K562 (cell line): ENCODE results near the gene USP1. TPM values are rescaled to one million over a fixed set of nuclear protein-coding genes. Genes with fewer than 3 reads are reported as not detected.

Experiments
- ATAC-seq: fragments of 200-7000 bp; cut with Tn5 transposase; 3 replicates; pipeline ENCODE4 v1.9.1; 2020; ENCODE audit warnings: moderate library complexity
- BruUV-seq: library from RNA; stranded (reverse); fragments of 400-500 nt; replicated peaks from 2 replicates; lab custom pipeline; 2021; lab: Mats Ljungman, UMichigan
- CTCF ChIA-PET: fragments of 300-600 bp; formaldehyde crosslinking; extraction: SDS; loops from one replicate; lab custom pipeline; 2021; ENCODE audit warnings: low intra/inter-chr PET ratio; lab: Yijun Ruan, JAX
- POLR2A ChIA-PET: fragments of 300-600, 350-650 bp; sonication (Branson Sonifier 250); formaldehyde crosslinking; extraction: SDS; loops from one replicate; lab custom pipeline; 2021; ENCODE audit warnings: antibody characterized with exemption, inconsistent platforms; lab: Yijun Ruan, JAX
- DNase-seq, 4 experiments: peaks; one replicate each; pipeline versions ENCODE4 v3.0.0 to v3.0.0-alpha.2; 2011 to 2018; ENCODE audit warnings: low spot score in 3 of 4, mixed read lengths in 3 of 4; ENCODE audit errors: extremely low read depth in 1 of 4
- FAIRE-seq: peaks from 2 replicates; lab custom pipeline; 2011; peaks lifted over from hg19 to GRCh38; lab: Jason Lieb, UNC
- H2AFZ ChIP-seq: 2 replicates; pipeline ENCODE4 v1.6.0; 2011; ENCODE audit warnings: low read depth, low read length, control low read depth, inconsistent platforms
- H3K27ac ChIP-seq: fragments of 200-600 bp; 3 replicates; pipeline ENCODE4 v1.8.0; 2011; ENCODE audit warnings: low read depth, mild to moderate bottlenecking, control low read depth, inconsistent platforms, low read length, moderate library complexity, mixed read lengths; ENCODE audit errors: extremely low read depth
- H3K27me3 ChIP-seq, 2 experiments: fragments of 300-600 bp in 1 of 2; 2 replicates in 1 of 2; 3 replicates in 1 of 2; pipeline versions ENCODE4 v1.6.0 to v1.8.0; 2011; ENCODE audit warnings: inconsistent platforms in 2 of 2, low read length in 2 of 2, mild to moderate bottlenecking in 1 of 2, mixed read lengths in 1 of 2, moderate library complexity in 1 of 2; ENCODE audit not compliant: control insufficient read depth in 2 of 2, insufficient read depth in 2 of 2
- H3K36me3 ChIP-seq: fragments of 300-600 bp; 3 replicates; pipeline ENCODE4 v1.8.0; 2011; ENCODE audit warnings: mild to moderate bottlenecking, low read length, inconsistent platforms; ENCODE audit not compliant: control insufficient read depth, insufficient read depth
- H3K4me1 ChIP-seq, 2 experiments: fragments of 200-600 bp in 1 of 2; replicated peaks in 1 of 2; 2 replicates in 1 of 2; 3 replicates in 1 of 2; pipeline versions ENCODE4 v1.5.1 to v1.8.0; 2011; ENCODE audit warnings: inconsistent platforms in 2 of 2, low read length in 2 of 2, mild to moderate bottlenecking in 1 of 2, mixed read lengths in 1 of 2, moderate library complexity in 1 of 2; ENCODE audit not compliant: control insufficient read depth in 2 of 2, insufficient read depth in 2 of 2
- H3K4me2 ChIP-seq: 2 replicates; pipeline ENCODE4 v1.6.1; 2011; ENCODE audit warnings: low read length, control low read depth, inconsistent platforms, mixed read lengths; ENCODE audit not compliant: insufficient read depth
- H3K4me3 ChIP-seq: fragments of 200-600 bp; sonication (generic), shearing (Covaris generic); 2 replicates; pipeline ENCODE4 v1.5.1; 2016; ENCODE audit warnings: control low read depth, inconsistent platforms
- H3K79me2 ChIP-seq: fragments of 200-600 bp; 3 replicates; pipeline ENCODE4 v1.8.0; 2011; ENCODE audit warnings: low read length, inconsistent platforms; ENCODE audit not compliant: control insufficient read depth, insufficient read depth
- H3K9ac ChIP-seq, 2 experiments: 2 replicates each; pipeline versions ENCODE4 v1.6.0 to v1.6.1; 2011; ENCODE audit warnings: low read depth in 2 of 2, low read length in 2 of 2, control low read depth in 1 of 2, inconsistent platforms in 1 of 2, mild to moderate bottlenecking in 1 of 2, mixed read lengths in 1 of 2; ENCODE audit not compliant: insufficient read depth in 1 of 2
- H3K9me1 ChIP-seq: one replicate; pipeline ENCODE4 v1.6.0; 2011; ENCODE audit warnings: inconsistent platforms, mild to moderate bottlenecking, low read length, moderate library complexity; ENCODE audit not compliant: control insufficient read depth, insufficient read depth
- H3K9me3 ChIP-seq: replicated peaks from 2 replicates; pipeline ENCODE4 v1.5.1; 2011; ENCODE audit warnings: low read depth, low read length, inconsistent platforms; ENCODE audit not compliant: control insufficient read depth, insufficient read depth
- H4K20me1 ChIP-seq: replicated peaks from 2 replicates; pipeline ENCODE4 v1.6.1; 2011; ENCODE audit warnings: low read length, inconsistent platforms, mixed read lengths; ENCODE audit not compliant: control insufficient read depth, insufficient read depth
- MXI1 ChIP-seq: IDR thresholded peaks from 2 replicates; pipeline ENCODE4 v1.6.1; 2011; ENCODE audit warnings: low read depth, mild to moderate bottlenecking, improper control_type of control experiment, low read length
- YBX1 ChIP-seq: fragments of 450-650 bp; IDR thresholded peaks from 2 replicates; pipeline ENCODE4 v1.7.1; 2016; ENCODE audit warnings: mild to moderate bottlenecking
- ZC3H8 ChIP-seq: fragments of 450-650 bp; IDR thresholded peaks from 2 replicates; pipeline ENCODE4 v1.6.1; 2017
- ZNF232 ChIP-seq: sonication (generic); formaldehyde crosslinking; IDR thresholded peaks from 2 replicates; pipeline ENCODE4 v1.8.0; 2022; ENCODE audit warnings: mild to moderate bottlenecking, missing genetic modification reagents
- in situ Hi-C: fragments of 300-500 bp; cut with MboI; formaldehyde crosslinking; loops from 4 replicates; pipeline ENCODE4 v1.15.0; 2018; ENCODE audit warnings: inconsistent platforms, mixed read lengths
- intact Hi-C: fragments of 100-400 bp; cut with micrococcal nuclease; formaldehyde crosslinking; loops from 2 replicates; pipeline ENCODE4 v1.14.2; 2022
- polyA plus RNA-seq, 8 experiments: library from polyadenylated mRNA; depleted of rRNA in 4 of 8; stranded (reverse) in 5 of 8; unstranded in 3 of 8; fragments of >200 nt; fragmentation: Nextera tagmentation in 2 of 8; fragmentation: Illumina TruSeq in 1 of 8; extraction: Ambion mirVana in 2 of 8; extraction: Trizol in 1 of 8; gene quantifications; 2 replicates each; pipeline versions ENCODE4 v1.2.1 to v1.2.3, GENCODE V29; 2011 to 2014; ENCODE audit warnings: inconsistent platforms in 1 of 8, missing spikeins in 1 of 8
- total RNA-seq, 7 experiments: library from RNA; depleted of rRNA in 6 of 7; stranded (reverse); fragments of >200 nt in 6 of 7; fragmentation: Illumina TruSeq in 2 of 7; extraction: Trizol in 2 of 7; gene quantifications; 2 replicates each; pipeline versions ENCODE4 v1.2.1 to v1.2.3, GENCODE V29; 2011 to 2021; ENCODE audit warnings: low replicate concordance in 1 of 7
- TF ChIP-seq, protein P1 (sequence below): IDR thresholded peaks from 3 replicates; pipeline ENCODE4 v1.6.1; 2011; ENCODE audit warnings: borderline replicate concordance, mild to moderate bottlenecking, moderate library complexity; ENCODE audit not compliant: insufficient read length; ENCODE audit errors: extremely low read depth
- TF ChIP-seq, protein P2 (sequence below): fragments of 450-650 bp; formaldehyde crosslinking; IDR thresholded peaks from 2 replicates; pipeline ENCODE4 v1.4.0; 2022; ENCODE audit warnings: missing genetic modification characterization
- TF ChIP-seq, protein P3 (sequence below): fragments of 450-650 bp; IDR thresholded peaks from 2 replicates; pipeline ENCODE4 v1.6.1; 2017; ENCODE audit warnings: antibody characterized with exemption, mild to moderate bottlenecking
- TF ChIP-seq, protein P4 (sequence below): IDR thresholded peaks from 2 replicates; pipeline ENCODE4 v1.6.1; 2014; ENCODE audit warnings: antibody characterized with exemption

USP1 gene
- total and polyA plus RNA-seq, 9 of the 15 experiments (the other 6 are each of a cell fraction or from before 2014, with no cell fraction given), result 27.3 to 87.9 (median 51.7) TPM

DNA sequence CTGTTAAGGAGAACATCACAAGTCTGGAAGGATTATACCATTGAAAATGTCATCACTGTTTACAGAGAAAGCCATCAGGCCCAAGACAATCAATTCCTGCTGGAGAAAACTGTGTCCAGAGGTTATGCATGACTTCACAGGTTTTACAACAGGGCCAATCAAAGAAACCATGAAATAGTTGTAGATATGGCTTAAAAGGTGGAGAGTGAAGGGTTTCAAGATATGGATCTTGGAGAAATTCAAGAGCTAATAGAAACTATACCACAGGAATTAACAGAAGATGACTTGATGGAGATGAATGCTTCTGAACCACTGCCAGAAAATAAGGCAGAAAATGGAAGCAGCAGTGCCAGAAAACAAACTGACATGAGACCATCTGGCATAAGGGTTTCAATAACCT, 30.2 kb downstream of the USP1 start:
- H3K27ac ChIP-seq, result no peak overlapping the region
- no peaks in the 10 kb centered on the region for H3K36me3 ChIP-seq
- BruUV-seq, result no TSS peak
- ChIA-PET POLR2A (no interaction called here), CTCF (no interaction called here)
- H3K79me2 ChIP-seq, result no peaks in the 10 kb centered on the region
- FAIRE-seq (no peak), DNase-seq (no peak)
- no peak overlapping the region for H3K9ac ChIP-seq
- in situ Hi-C loops, result no loop called here
- H3K27me3 ChIP-seq, result no peaks in the 10 kb centered on the region
- no peaks in the 10 kb centered on the region for H3K9me3 ChIP-seq
- no peaks in the 10 kb centered on the region for H4K20me1 ChIP-seq
- TF ChIP-seq ZNF232 (CRISPR knock-in tag), result no peak
- TF ChIP-seq, protein P1, sequence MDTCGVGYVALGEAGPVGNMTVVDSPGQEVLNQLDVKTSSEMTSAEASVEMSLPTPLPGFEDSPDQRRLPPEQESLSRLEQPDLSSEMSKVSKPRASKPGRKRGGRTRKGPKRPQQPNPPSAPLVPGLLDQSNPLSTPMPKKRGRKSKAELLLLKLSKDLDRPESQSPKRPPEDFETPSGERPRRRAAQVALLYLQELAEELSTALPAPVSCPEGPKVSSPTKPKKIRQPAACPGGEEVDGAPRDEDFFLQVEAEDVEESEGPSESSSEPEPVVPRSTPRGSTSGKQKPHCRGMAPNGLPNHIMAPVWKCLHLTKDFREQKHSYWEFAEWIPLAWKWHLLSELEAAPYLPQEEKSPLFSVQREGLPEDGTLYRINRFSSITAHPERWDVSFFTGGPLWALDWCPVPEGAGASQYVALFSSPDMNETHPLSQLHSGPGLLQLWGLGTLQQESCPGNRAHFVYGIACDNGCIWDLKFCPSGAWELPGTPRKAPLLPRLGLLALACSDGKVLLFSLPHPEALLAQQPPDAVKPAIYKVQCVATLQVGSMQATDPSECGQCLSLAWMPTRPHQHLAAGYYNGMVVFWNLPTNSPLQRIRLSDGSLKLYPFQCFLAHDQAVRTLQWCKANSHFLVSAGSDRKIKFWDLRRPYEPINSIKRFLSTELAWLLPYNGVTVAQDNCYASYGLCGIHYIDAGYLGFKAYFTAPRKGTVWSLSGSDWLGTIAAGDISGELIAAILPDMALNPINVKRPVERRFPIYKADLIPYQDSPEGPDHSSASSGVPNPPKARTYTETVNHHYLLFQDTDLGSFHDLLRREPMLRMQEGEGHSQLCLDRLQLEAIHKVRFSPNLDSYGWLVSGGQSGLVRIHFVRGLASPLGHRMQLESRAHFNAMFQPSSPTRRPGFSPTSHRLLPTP, result no peak
- TF ChIP-seq, protein P2, sequence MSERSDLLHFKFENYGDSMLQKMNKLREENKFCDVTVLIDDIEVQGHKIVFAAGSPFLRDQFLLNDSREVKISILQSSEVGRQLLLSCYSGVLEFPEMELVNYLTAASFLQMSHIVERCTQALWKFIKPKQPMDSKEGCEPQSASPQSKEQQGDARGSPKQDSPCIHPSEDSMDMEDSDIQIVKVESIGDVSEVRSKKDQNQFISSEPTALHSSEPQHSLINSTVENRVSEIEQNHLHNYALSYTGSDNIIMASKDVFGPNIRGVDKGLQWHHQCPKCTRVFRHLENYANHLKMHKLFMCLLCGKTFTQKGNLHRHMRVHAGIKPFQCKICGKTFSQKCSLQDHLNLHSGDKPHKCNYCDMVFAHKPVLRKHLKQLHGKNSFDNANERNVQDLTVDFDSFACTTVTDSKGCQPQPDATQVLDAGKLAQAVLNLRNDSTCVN, result no peak
- no peak for TF ChIP-seq YBX1
- TF ChIP-seq, protein P3, sequence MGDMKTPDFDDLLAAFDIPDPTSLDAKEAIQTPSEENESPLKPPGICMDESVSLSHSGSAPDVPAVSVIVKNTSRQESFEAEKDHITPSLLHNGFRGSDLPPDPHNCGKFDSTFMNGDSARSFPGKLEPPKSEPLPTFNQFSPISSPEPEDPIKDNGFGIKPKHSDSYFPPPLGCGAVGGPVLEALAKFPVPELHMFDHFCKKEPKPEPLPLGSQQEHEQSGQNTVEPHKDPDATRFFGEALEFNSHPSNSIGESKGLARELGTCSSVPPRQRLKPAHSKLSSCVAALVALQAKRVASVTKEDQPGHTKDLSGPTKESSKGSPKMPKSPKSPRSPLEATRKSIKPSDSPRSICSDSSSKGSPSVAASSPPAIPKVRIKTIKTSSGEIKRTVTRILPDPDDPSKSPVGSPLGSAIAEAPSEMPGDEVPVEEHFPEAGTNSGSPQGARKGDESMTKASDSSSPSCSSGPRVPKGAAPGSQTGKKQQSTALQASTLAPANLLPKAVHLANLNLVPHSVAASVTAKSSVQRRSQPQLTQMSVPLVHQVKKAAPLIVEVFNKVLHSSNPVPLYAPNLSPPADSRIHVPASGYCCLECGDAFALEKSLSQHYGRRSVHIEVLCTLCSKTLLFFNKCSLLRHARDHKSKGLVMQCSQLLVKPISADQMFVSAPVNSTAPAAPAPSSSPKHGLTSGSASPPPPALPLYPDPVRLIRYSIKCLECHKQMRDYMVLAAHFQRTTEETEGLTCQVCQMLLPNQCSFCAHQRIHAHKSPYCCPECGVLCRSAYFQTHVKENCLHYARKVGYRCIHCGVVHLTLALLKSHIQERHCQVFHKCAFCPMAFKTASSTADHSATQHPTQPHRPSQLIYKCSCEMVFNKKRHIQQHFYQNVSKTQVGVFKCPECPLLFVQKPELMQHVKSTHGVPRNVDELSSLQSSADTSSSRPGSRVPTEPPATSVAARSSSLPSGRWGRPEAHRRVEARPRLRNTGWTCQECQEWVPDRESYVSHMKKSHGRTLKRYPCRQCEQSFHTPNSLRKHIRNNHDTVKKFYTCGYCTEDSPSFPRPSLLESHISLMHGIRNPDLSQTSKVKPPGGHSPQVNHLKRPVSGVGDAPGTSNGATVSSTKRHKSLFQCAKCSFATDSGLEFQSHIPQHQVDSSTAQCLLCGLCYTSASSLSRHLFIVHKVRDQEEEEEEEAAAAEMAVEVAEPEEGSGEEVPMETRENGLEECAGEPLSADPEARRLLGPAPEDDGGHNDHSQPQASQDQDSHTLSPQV, result no peak
- no peak for TF ChIP-seq ZC3H8
- TF ChIP-seq, protein P4, sequence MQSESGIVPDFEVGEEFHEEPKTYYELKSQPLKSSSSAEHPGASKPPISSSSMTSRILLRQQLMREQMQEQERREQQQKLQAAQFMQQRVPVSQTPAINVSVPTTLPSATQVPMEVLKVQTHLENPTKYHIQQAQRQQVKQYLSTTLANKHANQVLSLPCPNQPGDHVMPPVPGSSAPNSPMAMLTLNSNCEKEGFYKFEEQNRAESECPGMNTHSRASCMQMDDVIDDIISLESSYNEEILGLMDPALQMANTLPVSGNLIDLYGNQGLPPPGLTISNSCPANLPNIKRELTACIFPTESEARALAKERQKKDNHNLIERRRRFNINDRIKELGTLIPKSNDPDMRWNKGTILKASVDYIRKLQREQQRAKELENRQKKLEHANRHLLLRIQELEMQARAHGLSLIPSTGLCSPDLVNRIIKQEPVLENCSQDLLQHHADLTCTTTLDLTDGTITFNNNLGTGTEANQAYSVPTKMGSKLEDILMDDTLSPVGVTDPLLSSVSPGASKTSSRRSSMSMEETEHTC, result no peak
- TF ChIP-seq MXI1, result no peak
- TF ChIP-seq, all 486 proteins: peak for 0
- Histone ChIP-seq H3K4me2 (no peak overlapping the region), H3K9me1 (no peaks in the 10 kb centered on the region), H3K4me1 (no peaks in the 10 kb centered on the region), H3K4me3 (no peak overlapping the region), H2AFZ (no peak overlapping the region)
- intact Hi-C loops, result no loop called here
- no peak for ATAC-seq
